Breast epithelium (tissue), 3 donors: ENCODE measurements around the gene COL4A2.

ENCODE experiments used
- POLR2AphosphoS5 ChIP-seq, 3 donors: sonication (generic); formaldehyde crosslinking; IDR thresholded peaks; one replicate each; pipeline ENCODE4 v1.6.1; 2017; ENCODE audit warnings: antibody characterized with exemption in 3 of 3
- TF ChIP-seq, protein P1 (sequence below), 3 donors: fragments of 450-650 bp; IDR thresholded peaks; one replicate each; pipeline ENCODE4 v1.5.1; 2016 to 2017; ENCODE audit warnings: antibody characterized with exemption in 3 of 3, mild to moderate bottlenecking in 3 of 3, moderate library complexity in 3 of 3

- no peak for TF ChIP-seq POLR2AphosphoS5 (IDR thresholded peaks at IDR 0.05)
- TF ChIP-seq, protein P1, sequence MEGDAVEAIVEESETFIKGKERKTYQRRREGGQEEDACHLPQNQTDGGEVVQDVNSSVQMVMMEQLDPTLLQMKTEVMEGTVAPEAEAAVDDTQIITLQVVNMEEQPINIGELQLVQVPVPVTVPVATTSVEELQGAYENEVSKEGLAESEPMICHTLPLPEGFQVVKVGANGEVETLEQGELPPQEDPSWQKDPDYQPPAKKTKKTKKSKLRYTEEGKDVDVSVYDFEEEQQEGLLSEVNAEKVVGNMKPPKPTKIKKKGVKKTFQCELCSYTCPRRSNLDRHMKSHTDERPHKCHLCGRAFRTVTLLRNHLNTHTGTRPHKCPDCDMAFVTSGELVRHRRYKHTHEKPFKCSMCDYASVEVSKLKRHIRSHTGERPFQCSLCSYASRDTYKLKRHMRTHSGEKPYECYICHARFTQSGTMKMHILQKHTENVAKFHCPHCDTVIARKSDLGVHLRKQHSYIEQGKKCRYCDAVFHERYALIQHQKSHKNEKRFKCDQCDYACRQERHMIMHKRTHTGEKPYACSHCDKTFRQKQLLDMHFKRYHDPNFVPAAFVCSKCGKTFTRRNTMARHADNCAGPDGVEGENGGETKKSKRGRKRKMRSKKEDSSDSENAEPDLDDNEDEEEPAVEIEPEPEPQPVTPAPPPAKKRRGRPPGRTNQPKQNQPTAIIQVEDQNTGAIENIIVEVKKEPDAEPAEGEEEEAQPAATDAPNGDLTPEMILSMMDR (IDR thresholded peaks at IDR 0.05), result no peak
Measured at GRCh38 chr13:110329798-110330461, 22.8 kb downstream of the COL4A2 start.
